Spleen (tissue), 11 donors: ENCODE data around the gene NRXN3. TPM values are rescaled to one million over a fixed set of nuclear protein-coding genes. Genes with fewer than 3 reads are reported as not detected.

Source experiments
- DNase-seq: peaks from one replicate; pipeline ENCODE4 v3.0.0-alpha.2; 2020
- H3K27ac ChIP-seq, 8 donors: fragments of 200-600 bp; sonication (generic) in 7 of 8; 1 replicate in 4 of 8; 2 replicates in 4 of 8; pipeline versions ENCODE4 v1.5.0 to v1.8.0; 2016 to 2021; ENCODE audit warnings: inconsistent platforms in 4 of 8, mild to moderate bottlenecking in 4 of 8, moderate library complexity in 1 of 8
- H3K27me3 ChIP-seq, 7 donors: fragments of 200-600 bp; sonication (generic) in 6 of 7; replicated peaks in 1 of 7; 1 replicate in 4 of 7; 2 replicates in 3 of 7; pipeline versions ENCODE4 v1.5.0 to v1.8.0; 2016 to 2021; ENCODE audit warnings: inconsistent platforms in 3 of 7, mild to moderate bottlenecking in 1 of 7
- H3K36me3 ChIP-seq, 6 donors: fragments of 200-600 bp; sonication (generic) in 5 of 6; 1 replicate in 4 of 6; 2 replicates in 2 of 6; pipeline versions ENCODE4 v1.5.0 to v1.8.0; 2016 to 2021; ENCODE audit warnings: inconsistent platforms in 2 of 6
- H3K4me1 ChIP-seq, 6 donors: fragments of 200-600 bp; sonication (generic) in 5 of 6; 1 replicate in 3 of 6; 2 replicates in 3 of 6; pipeline versions ENCODE4 v1.5.0 to v1.8.0; 2016 to 2021; ENCODE audit warnings: inconsistent platforms in 3 of 6
- H3K4me3 ChIP-seq, 8 donors: fragments of 200-600 bp; sonication (generic) in 7 of 8; 1 replicate in 4 of 8; 2 replicates in 4 of 8; pipeline versions ENCODE4 v1.5.0 to v1.8.0; 2016 to 2021; ENCODE audit warnings: inconsistent platforms in 4 of 8, mild to moderate bottlenecking in 4 of 8, moderate library complexity in 2 of 8
- H3K9me3 ChIP-seq, 8 donors: fragments of 200-600 bp; sonication (generic) in 7 of 8; 1 replicate in 4 of 8; 2 replicates in 4 of 8; pipeline versions ENCODE4 v1.5.0 to v1.8.0; 2016 to 2021; ENCODE audit warnings: inconsistent platforms in 4 of 8
- CTCF ChIP-seq, 11 experiments: fragments of 200-600 bp in 7 of 11; fragments of 450-650 bp in 4 of 11; sonication (generic) in 4 of 11; IDR thresholded peaks in 8 of 11; conservative IDR thresholded peaks in 3 of 11; 1 replicate in 7 of 11; 2 replicates in 4 of 11; pipeline versions ENCODE4 v1.4.0 to v1.8.0; 2016 to 2021; ENCODE audit warnings: antibody characterized with exemption in 11 of 11, inconsistent platforms in 4 of 11, mild to moderate bottlenecking in 1 of 11
- POLR2A ChIP-seq, 3 donors: fragments of 450-650 bp; IDR thresholded peaks; one replicate each; pipeline ENCODE4 v1.5.1; 2017; ENCODE audit warnings: antibody characterized with exemption in 3 of 3, mild to moderate bottlenecking in 1 of 3
- POLR2AphosphoS5 ChIP-seq, 3 donors: sonication (generic); formaldehyde crosslinking; IDR thresholded peaks; one replicate each; pipeline ENCODE4 v1.5.1; 2017; ENCODE audit warnings: antibody characterized with exemption in 3 of 3
- WGBS, 5 donors: extraction: QIAGEN DNeasy Blood & Tissue Kit in 3 of 5; methylation state at CpG; one replicate each; pipeline versions ENCODE4 v1.1.5 to v1.1.7; 2013 to 2018; 5-methylcytosine and 5-hydroxymethylcytosine counted together
- intact Hi-C: fragments of 100-400 bp; cut with DNase I; formaldehyde crosslinking; loops from one replicate; pipeline ENCODE4 v1.15.0; 2023; ENCODE audit warnings: low total_unique reads
- polyA plus RNA-seq, 3 donors: library from polyadenylated mRNA; stranded (reverse); fragments of 200-250 nt; gene quantifications; one replicate each; pipeline ENCODE4 v1.2.1, GENCODE V29; 2013
- total RNA-seq, 7 donors: library from RNA; depleted of rRNA in 3 of 7; stranded (reverse); fragments of >200 nt in 3 of 7; fragmentation: NEBNext Ultra II Directional in 4 of 7; extraction: Animal tissue kit (Norgen Biotek cat#: 25700) in 4 of 7; gene quantifications; one replicate each; pipeline versions ENCODE4 v1.1.0 to v1.2.1, GENCODE V29; 2016 to 2021
- donor health status: healthy with polysubstance abuse.
- donor health status: DM: no; HTN: no; CAD: no; lungs with moderate emphysema.
- donor health status: DM: no; HTN: no; CAD: no.
- donor health status: Bipolar disorder and iron deficiency.
- donor health status: healthy.
- donor health status: DM: no; HTN: no; CAD: no.
- donor health status: DM: yes; HTN: yes; CAD: no.

The NRXN3 gene
- total and polyA plus RNA-seq, 10 donors: 0.21 to 11.5 (median 1.6) TPM

GRCh38 chr14:79552778-79553177 is 1382.6 kb downstream of the NRXN3 start:
- peaks cover 0 to 6% (median 0%) of the 10 kb centered on the region in 8 donors for H3K9me3 ChIP-seq
- H3K27me3 ChIP-seq: no peaks in the 10 kb centered on the region
- H3K27ac ChIP-seq: no peak overlapping the region
- WGBS, 5 donors: 77 to 91% (median 88%) methylated on average over 1 of the region's 1 CpG
- no peak for TF ChIP-seq POLR2A (IDR thresholded peaks at IDR 0.05)
- no peak for DNase-seq
- H3K4me1 ChIP-seq: no peaks in the 10 kb centered on the region
- intact Hi-C loops: no loop called here
- no peaks in the 10 kb centered on the region for H3K36me3 ChIP-seq
- H3K4me3 ChIP-seq: no peak overlapping the region

- H3K4me3 ChIP-seq: no peak overlapping the region
- H3K36me3 ChIP-seq: no peaks in the 10 kb centered on the region
- TF ChIP-seq POLR2A (IDR thresholded peaks at IDR 0.05): no peak
- DNase-seq: no peak
- intact Hi-C loops: no loop called here
- no peaks in the 10 kb centered on the region for H3K27me3 ChIP-seq
- peaks cover 0 to 11% (median 0%) of the 10 kb centered on the region in 8 donors for H3K9me3 ChIP-seq
- H3K27ac ChIP-seq: no peak overlapping the region
- H3K4me1 ChIP-seq: no peaks in the 10 kb centered on the region
- 80 to 97% (median 86%) methylated on average over 3 of the region's 3 CpGs for WGBS, 5 donors
Measured at GRCh38 chr14:79554816-79555215, 1384.6 kb downstream of the NRXN3 start.

GRCh38 chr14:79555429-79555828 is 1385.3 kb downstream of the NRXN3 start:
- intact Hi-C loops: no loop called here
- Histone ChIP-seq H3K9me3 (peaks cover 0 to 11% (median 0%) of the 10 kb centered on the region in 8 donors), H3K27ac (no peak overlapping the region), H3K4me3 (no peak overlapping the region), H3K4me1 (no peaks in the 10 kb centered on the region), H3K27me3 (no peaks in the 10 kb centered on the region), H3K36me3 (no peaks in the 10 kb centered on the region)
- DNase-seq: no peak
- TF ChIP-seq POLR2AphosphoS5 (IDR thresholded peaks at IDR 0.05) (no peak), POLR2A (IDR thresholded peaks at IDR 0.05) (no peak), CTCF (IDR thresholded peaks at IDR 0.05 in 8 of 11, conservative IDR thresholded peaks at IDR 0.05 in 3 of 11) (no peak)
- WGBS, 5 donors: 90 to 96% (median 92%) methylated on average over 4 of the region's 4 CpGs

- WGBS, 5 donors: 70 to 87% (median 74%) methylated on average over 3 of the region's 3 CpGs
- no peak for DNase-seq
Measured at GRCh38 chr14:79557309-79557708, 1387.1 kb downstream of the NRXN3 start.

GRCh38 chr14:79562185-79562584 is 1392.0 kb downstream of the NRXN3 start:
- TF ChIP-seq POLR2A (IDR thresholded peaks at IDR 0.05) (no peak), CTCF (IDR thresholded peaks at IDR 0.05 in 8 of 11, conservative IDR thresholded peaks at IDR 0.05 in 3 of 11) (no peak), POLR2AphosphoS5 (IDR thresholded peaks at IDR 0.05) (no peak)
- H3K27ac ChIP-seq: no peak overlapping the region
- no peak overlapping the region for H3K4me3 ChIP-seq
- no peaks in the 10 kb centered on the region for H3K4me1 ChIP-seq
- intact Hi-C loops: no loop called here
- H3K27me3 ChIP-seq: no peaks in the 10 kb centered on the region
- no peak for DNase-seq
- 71 to 85% (median 79%) methylated on average over 3 of the region's 3 CpGs for WGBS, 5 donors
- peaks cover 0 to 6% (median 0%) of the 10 kb centered on the region in 8 donors for H3K9me3 ChIP-seq
- no peaks in the 10 kb centered on the region for H3K36me3 ChIP-seq

More at GRCh38 chr14:79557309-79557708, 1387.1 kb downstream of the NRXN3 start:
- peaks cover 0 to 11% (median 0%) of the 10 kb centered on the region in 8 donors for H3K9me3 ChIP-seq
- TF ChIP-seq POLR2A (IDR thresholded peaks at IDR 0.05) (no peak), POLR2AphosphoS5 (IDR thresholded peaks at IDR 0.05) (no peak), CTCF (IDR thresholded peaks at IDR 0.05 in 8 of 11, conservative IDR thresholded peaks at IDR 0.05 in 3 of 11) (no peak)
- H3K4me1 ChIP-seq: no peaks in the 10 kb centered on the region
- no peak overlapping the region for H3K4me3 ChIP-seq
- H3K27me3 ChIP-seq: no peaks in the 10 kb centered on the region
- H3K27ac ChIP-seq: no peak overlapping the region
- no peaks in the 10 kb centered on the region for H3K36me3 ChIP-seq
- intact Hi-C loops: no loop called here
